K562 (cell line): Measurements from ENCODE around the gene LAMA4. TPM values are rescaled to one million over a fixed set of nuclear protein-coding genes. Genes with fewer than 3 reads are reported as not detected.
A peak's percentile ranks its signal among the peaks of the same experiment; 100 is the strongest.

Experiments
- ARHGAP35 ChIP-seq: fragments of 450-650 bp; IDR thresholded peaks from 2 replicates; pipeline ENCODE4 v1.6.1; 2018; ENCODE audit not compliant: partially characterized antibody
- C11orf30 ChIP-seq: fragments of 450-650 bp; IDR thresholded peaks from 2 replicates; pipeline ENCODE4 v1.6.1; 2016; ENCODE audit warnings: low read depth, mild to moderate bottlenecking
- CBFA2T2 ChIP-seq: fragments of 450-650 bp; conservative IDR thresholded peaks from 2 replicates; pipeline ENCODE4 v1.6.1; 2017; ENCODE audit warnings: mild to moderate bottlenecking
- E2F1 ChIP-seq: sonication (generic); formaldehyde crosslinking; IDR thresholded peaks from 2 replicates; pipeline ENCODE4 v1.8.1; 2023; ENCODE audit warnings: mild to moderate bottlenecking, missing genetic modification reagents, moderate library complexity
- ELF1 ChIP-seq: fragments of 200-800 bp; sonication (Bioruptor generic); IDR thresholded peaks from 2 replicates; pipeline ENCODE4 v1.6.1; 2016; ENCODE audit warnings: missing genetic modification characterization, missing compliant biosample characterization
- FOXO4 ChIP-seq: fragments of 450-650 bp; formaldehyde crosslinking; IDR thresholded peaks from 2 replicates; pipeline ENCODE4 v1.4.0; 2020; ENCODE audit warnings: mild to moderate bottlenecking, moderate library complexity
- FOXP1 ChIP-seq: sonication (generic); formaldehyde crosslinking; IDR thresholded peaks from 2 replicates; pipeline ENCODE4 v1.8.0; 2022; ENCODE audit warnings: mild to moderate bottlenecking, missing genetic modification reagents
- HEY1 ChIP-seq: fragments of 250-450 bp; sonication (Bioruptor Pico); IDR thresholded peaks from 2 replicates; pipeline ENCODE4 v1.5.0; 2020; ENCODE audit warnings: mild to moderate bottlenecking, moderate library complexity, borderline replicate concordance
- HOMEZ ChIP-seq: fragments of 250-450 bp; sonication (Bioruptor Pico); IDR thresholded peaks from 2 replicates; pipeline ENCODE4 v1.4.0; 2020; ENCODE audit warnings: mild to moderate bottlenecking, moderate library complexity
- MAFG ChIP-seq: fragments of 450-650 bp; conservative IDR thresholded peaks from 2 replicates; pipeline ENCODE4 v1.6.1; 2016; ENCODE audit warnings: missing genetic modification characterization, missing compliant biosample characterization
- MAFK ChIP-seq: IDR thresholded peaks from 2 replicates; pipeline ENCODE4 v1.6.1; 2011; ENCODE audit warnings: low read length, improper control_type of control experiment
- MYNN ChIP-seq, 2 experiments: sonication (generic); formaldehyde crosslinking in 1 of 2; IDR thresholded peaks; 2 replicates each; pipeline versions ENCODE4 v1.5.0 to v1.6.1; 2016 to 2020; ENCODE audit warnings: antibody characterized with exemption in 1 of 2, missing genetic modification reagents in 1 of 2
- NCOA1 ChIP-seq: fragments of 450-650 bp; IDR thresholded peaks from 2 replicates; pipeline ENCODE4 v1.6.1; 2016; ENCODE audit warnings: low read depth
- NCOA4 ChIP-seq: fragments of 450-650 bp; IDR thresholded peaks from 2 replicates; pipeline ENCODE4 v1.6.1; 2018; ENCODE audit warnings: mild to moderate bottlenecking; ENCODE audit not compliant: partially characterized antibody
- NELFE ChIP-seq: IDR thresholded peaks from 2 replicates; pipeline ENCODE4 v1.6.1; 2011; ENCODE audit warnings: mild to moderate bottlenecking; ENCODE audit not compliant: insufficient read depth, insufficient read length
- PREB ChIP-seq: sonication (generic); formaldehyde crosslinking; IDR thresholded peaks from 2 replicates; pipeline ENCODE4 v1.8.1; 2023; ENCODE audit warnings: mild to moderate bottlenecking, missing genetic modification reagents
- RAD51 ChIP-seq: fragments of 450-650 bp; IDR thresholded peaks from 2 replicates; pipeline ENCODE4 v1.7.1; 2016; ENCODE audit warnings: low read depth, mild to moderate bottlenecking, borderline replicate concordance
- RNF219 ChIP-seq: fragments of 250-450 bp; sonication (Bioruptor Pico); IDR thresholded peaks from 2 replicates; pipeline ENCODE4 v1.5.0; 2022; ENCODE audit warnings: mild to moderate bottlenecking
- SNAPC5 ChIP-seq: fragments of 250-450 bp; sonication (Bioruptor Pico); IDR thresholded peaks from 2 replicates; pipeline ENCODE4 v1.8.0; 2021; ENCODE audit warnings: moderate library complexity, mild to moderate bottlenecking, inconsistent platforms
- SOX6 ChIP-seq: fragments of 450-650 bp; IDR thresholded peaks from 2 replicates; pipeline ENCODE4 v1.6.1; 2014; ENCODE audit warnings: mild to moderate bottlenecking
- ZKSCAN8 ChIP-seq: fragments of 200-800 bp; sonication (Bioruptor generic); IDR thresholded peaks from 2 replicates; pipeline ENCODE4 v1.6.1; 2016; ENCODE audit warnings: missing genetic modification characterization, missing compliant biosample characterization
- polyA plus RNA-seq, 8 experiments: library from polyadenylated mRNA; depleted of rRNA in 4 of 8; stranded (reverse) in 5 of 8; unstranded in 3 of 8; fragments of >200 nt; fragmentation: Nextera tagmentation in 2 of 8; fragmentation: Illumina TruSeq in 1 of 8; extraction: Ambion mirVana in 2 of 8; extraction: Trizol in 1 of 8; gene quantifications; 2 replicates each; pipeline versions ENCODE4 v1.2.1 to v1.2.3, GENCODE V29; 2011 to 2014; ENCODE audit warnings: inconsistent platforms in 1 of 8, missing spikeins in 1 of 8
- total RNA-seq, 7 experiments: library from RNA; depleted of rRNA in 6 of 7; stranded (reverse); fragments of >200 nt in 6 of 7; fragmentation: Illumina TruSeq in 2 of 7; extraction: Trizol in 2 of 7; gene quantifications; 2 replicates each; pipeline versions ENCODE4 v1.2.1 to v1.2.3, GENCODE V29; 2011 to 2021; ENCODE audit warnings: low replicate concordance in 1 of 7

The LAMA4 gene
- total and polyA plus RNA-seq, 9 of the 15 experiments (the other 6 are each of a cell fraction or from before 2014, with no cell fraction given), result 0.05 to 2.9 (median 0.51) TPM

GRCh38 chr6:112228480-112229332 is 25.7 kb downstream of the LAMA4 start (continued):
- TF ChIP-seq E2F1 (CRISPR knock-in tag), result no peak
- no peak for TF ChIP-seq SOX6
- TF ChIP-seq CBFA2T2, result no peak
- TF ChIP-seq NCOA1, result no peak
- TF ChIP-seq C11orf30, result peak; percentile 22; the same call in 1 of the 2 replicates
- no peak for TF ChIP-seq MAFK
- no peak for TF ChIP-seq RAD51
- no peak for TF ChIP-seq ARHGAP35
- TF ChIP-seq FOXP1 (CRISPR knock-in tag), result no peak
- TF ChIP-seq NELFE, result no peak
- no peak for TF ChIP-seq NCOA4
- TF ChIP-seq ZKSCAN8 (CRISPR knock-in tag), result no peak
- TF ChIP-seq RNF219 (CRISPR knock-in tag), result no peak
- no peak for TF ChIP-seq HEY1 (CRISPR knock-in tag)
- no peak for TF ChIP-seq SNAPC5 (CRISPR knock-in tag)
- no peak for TF ChIP-seq ELF1 (tag)
- TF ChIP-seq HOMEZ (CRISPR knock-in tag), result no peak
- TF ChIP-seq PREB, result no peak
- no peak for TF ChIP-seq FOXO4 (CRISPR knock-in tag)
- peak; percentile 21; the same call in 1 of the 2 replicates for TF ChIP-seq MAFG
- no peak for TF ChIP-seq MYNN (IDR thresholded peaks at IDR 0.05)
- no peak for TF ChIP-seq MYNN (CRISPR knock-in tag; IDR thresholded peaks at IDR 0.05)
